HEK293 (cell line): Measurements from ENCODE around the gene PROX2.

Source experiments
- YY1 ChIP-seq: fragments of 450-650 bp; formaldehyde crosslinking; IDR thresholded peaks from 2 replicates; pipeline ENCODE4 v1.5.1; 2018; ENCODE audit warnings: missing biosample characterization, missing genetic modification characterization
- ZBTB21 ChIP-seq: fragments of 450-650 bp; formaldehyde crosslinking; IDR thresholded peaks from 2 replicates; pipeline ENCODE4 v1.5.1; 2017; ENCODE audit warnings: missing biosample characterization, missing genetic modification characterization
- ZNF174 ChIP-seq: fragments of 450-650 bp; formaldehyde crosslinking; IDR thresholded peaks from 2 replicates; pipeline ENCODE4 v1.5.0; 2017; ENCODE audit warnings: missing biosample characterization, mild to moderate bottlenecking, missing genetic modification characterization
- ZNF311 ChIP-seq: fragments of 450-650 bp; formaldehyde crosslinking; IDR thresholded peaks from 2 replicates; pipeline ENCODE4 v1.5.1; 2017; ENCODE audit warnings: missing biosample characterization, missing genetic modification characterization, borderline replicate concordance
- ZNF776 ChIP-seq: fragments of 450-650 bp; formaldehyde crosslinking; IDR thresholded peaks from 2 replicates; pipeline ENCODE4 v1.5.0; 2017; ENCODE audit warnings: missing biosample characterization, missing genetic modification characterization, borderline replicate concordance
- TF ChIP-seq, protein P1 (sequence below): fragments of 450-650 bp; formaldehyde crosslinking; IDR thresholded peaks from 2 replicates; pipeline ENCODE4 v1.5.1; 2016; ENCODE audit warnings: missing biosample characterization, missing genetic modification characterization
- TF ChIP-seq, protein P2 (sequence below): fragments of 450-650 bp; formaldehyde crosslinking; IDR thresholded peaks from 2 replicates; pipeline ENCODE4 v1.5.1; 2016; ENCODE audit warnings: missing biosample characterization, missing genetic modification characterization
- TF ChIP-seq, protein P3 (sequence below): fragments of 450-650 bp; formaldehyde crosslinking; IDR thresholded peaks from 2 replicates; pipeline ENCODE4 v1.5.1; 2016; ENCODE audit warnings: missing biosample characterization, missing genetic modification characterization
- TF ChIP-seq, protein P4 (sequence below): fragments of 450-650 bp; IDR thresholded peaks from 2 replicates; pipeline ENCODE4 v1.5.1; 2018; ENCODE audit warnings: missing biosample characterization, mild to moderate bottlenecking, missing genetic modification characterization
- TF ChIP-seq, protein P5 (sequence below): fragments of 450-650 bp; formaldehyde crosslinking; IDR thresholded peaks from 2 replicates; pipeline ENCODE4 v1.5.1; 2017; ENCODE audit warnings: missing biosample characterization, missing genetic modification characterization

DNA sequence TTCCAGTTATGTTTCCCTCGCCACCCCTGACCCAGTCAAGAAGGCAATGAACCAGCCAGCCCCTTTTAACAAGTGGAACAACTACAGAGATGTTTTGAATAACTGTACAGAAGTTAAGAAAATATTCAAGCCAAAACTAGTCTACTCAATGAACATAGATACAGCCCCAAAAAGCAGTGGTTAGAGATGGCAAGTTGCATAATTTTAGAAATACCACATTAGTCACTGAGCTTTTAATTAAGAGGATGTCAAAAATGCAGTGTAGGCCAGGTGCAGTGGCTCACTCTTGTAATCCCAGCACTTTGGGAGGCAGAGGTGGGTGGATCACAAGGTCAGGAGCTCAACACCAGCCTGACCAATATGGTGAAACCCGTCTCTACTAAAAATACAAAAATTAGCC, 27.2 kb downstream of the PROX2 start:
- no peak for TF ChIP-seq ZNF776 (tag by site-specific recombination)
- TF ChIP-seq YY1 (tag by site-specific recombination): no peak
- TF ChIP-seq, protein P1, sequence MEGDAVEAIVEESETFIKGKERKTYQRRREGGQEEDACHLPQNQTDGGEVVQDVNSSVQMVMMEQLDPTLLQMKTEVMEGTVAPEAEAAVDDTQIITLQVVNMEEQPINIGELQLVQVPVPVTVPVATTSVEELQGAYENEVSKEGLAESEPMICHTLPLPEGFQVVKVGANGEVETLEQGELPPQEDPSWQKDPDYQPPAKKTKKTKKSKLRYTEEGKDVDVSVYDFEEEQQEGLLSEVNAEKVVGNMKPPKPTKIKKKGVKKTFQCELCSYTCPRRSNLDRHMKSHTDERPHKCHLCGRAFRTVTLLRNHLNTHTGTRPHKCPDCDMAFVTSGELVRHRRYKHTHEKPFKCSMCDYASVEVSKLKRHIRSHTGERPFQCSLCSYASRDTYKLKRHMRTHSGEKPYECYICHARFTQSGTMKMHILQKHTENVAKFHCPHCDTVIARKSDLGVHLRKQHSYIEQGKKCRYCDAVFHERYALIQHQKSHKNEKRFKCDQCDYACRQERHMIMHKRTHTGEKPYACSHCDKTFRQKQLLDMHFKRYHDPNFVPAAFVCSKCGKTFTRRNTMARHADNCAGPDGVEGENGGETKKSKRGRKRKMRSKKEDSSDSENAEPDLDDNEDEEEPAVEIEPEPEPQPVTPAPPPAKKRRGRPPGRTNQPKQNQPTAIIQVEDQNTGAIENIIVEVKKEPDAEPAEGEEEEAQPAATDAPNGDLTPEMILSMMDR (tag by site-specific recombination): no peak
- TF ChIP-seq, protein P2, sequence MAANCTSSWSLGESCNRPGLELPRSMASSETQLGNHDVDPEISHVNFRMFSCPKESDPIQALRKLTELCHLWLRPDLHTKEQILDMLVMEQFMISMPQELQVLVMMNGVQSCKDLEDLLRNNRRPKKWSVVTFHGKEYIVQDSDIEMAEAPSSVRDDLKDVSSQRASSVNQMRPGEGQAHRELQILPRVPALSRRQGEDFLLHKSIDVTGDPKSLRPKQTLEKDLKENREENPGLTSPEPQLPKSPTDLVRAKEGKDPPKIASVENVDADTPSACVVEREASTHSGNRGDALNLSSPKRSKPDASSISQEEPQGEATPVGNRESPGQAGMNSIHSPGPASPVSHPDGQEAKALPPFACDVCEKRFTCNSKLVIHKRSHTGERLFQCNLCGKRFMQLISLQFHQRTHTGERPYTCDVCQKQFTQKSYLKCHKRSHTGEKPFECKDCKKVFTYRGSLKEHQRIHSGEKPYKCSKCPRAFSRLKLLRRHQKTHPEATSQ (tag by site-specific recombination): no peak
- TF ChIP-seq ZNF174 (tag by site-specific recombination): no peak
- TF ChIP-seq ZBTB21: no peak
- TF ChIP-seq, protein P3, sequence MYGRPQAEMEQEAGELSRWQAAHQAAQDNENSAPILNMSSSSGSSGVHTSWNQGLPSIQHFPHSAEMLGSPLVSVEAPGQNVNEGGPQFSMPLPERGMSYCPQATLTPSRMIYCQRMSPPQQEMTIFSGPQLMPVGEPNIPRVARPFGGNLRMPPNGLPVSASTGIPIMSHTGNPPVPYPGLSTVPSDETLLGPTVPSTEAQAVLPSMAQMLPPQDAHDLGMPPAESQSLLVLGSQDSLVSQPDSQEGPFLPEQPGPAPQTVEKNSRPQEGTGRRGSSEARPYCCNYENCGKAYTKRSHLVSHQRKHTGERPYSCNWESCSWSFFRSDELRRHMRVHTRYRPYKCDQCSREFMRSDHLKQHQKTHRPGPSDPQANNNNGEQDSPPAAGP (tag by site-specific recombination): no peak
- no peak for TF ChIP-seq ZNF311
- TF ChIP-seq, protein P4, sequence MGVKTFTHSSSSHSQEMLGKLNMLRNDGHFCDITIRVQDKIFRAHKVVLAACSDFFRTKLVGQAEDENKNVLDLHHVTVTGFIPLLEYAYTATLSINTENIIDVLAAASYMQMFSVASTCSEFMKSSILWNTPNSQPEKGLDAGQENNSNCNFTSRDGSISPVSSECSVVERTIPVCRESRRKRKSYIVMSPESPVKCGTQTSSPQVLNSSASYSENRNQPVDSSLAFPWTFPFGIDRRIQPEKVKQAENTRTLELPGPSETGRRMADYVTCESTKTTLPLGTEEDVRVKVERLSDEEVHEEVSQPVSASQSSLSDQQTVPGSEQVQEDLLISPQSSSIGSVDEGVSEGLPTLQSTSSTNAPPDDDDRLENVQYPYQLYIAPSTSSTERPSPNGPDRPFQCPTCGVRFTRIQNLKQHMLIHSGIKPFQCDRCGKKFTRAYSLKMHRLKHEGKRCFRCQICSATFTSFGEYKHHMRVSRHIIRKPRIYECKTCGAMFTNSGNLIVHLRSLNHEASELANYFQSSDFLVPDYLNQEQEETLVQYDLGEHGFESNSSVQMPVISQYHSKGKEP (tag by site-specific recombination): no peak
- TF ChIP-seq, protein P5, sequence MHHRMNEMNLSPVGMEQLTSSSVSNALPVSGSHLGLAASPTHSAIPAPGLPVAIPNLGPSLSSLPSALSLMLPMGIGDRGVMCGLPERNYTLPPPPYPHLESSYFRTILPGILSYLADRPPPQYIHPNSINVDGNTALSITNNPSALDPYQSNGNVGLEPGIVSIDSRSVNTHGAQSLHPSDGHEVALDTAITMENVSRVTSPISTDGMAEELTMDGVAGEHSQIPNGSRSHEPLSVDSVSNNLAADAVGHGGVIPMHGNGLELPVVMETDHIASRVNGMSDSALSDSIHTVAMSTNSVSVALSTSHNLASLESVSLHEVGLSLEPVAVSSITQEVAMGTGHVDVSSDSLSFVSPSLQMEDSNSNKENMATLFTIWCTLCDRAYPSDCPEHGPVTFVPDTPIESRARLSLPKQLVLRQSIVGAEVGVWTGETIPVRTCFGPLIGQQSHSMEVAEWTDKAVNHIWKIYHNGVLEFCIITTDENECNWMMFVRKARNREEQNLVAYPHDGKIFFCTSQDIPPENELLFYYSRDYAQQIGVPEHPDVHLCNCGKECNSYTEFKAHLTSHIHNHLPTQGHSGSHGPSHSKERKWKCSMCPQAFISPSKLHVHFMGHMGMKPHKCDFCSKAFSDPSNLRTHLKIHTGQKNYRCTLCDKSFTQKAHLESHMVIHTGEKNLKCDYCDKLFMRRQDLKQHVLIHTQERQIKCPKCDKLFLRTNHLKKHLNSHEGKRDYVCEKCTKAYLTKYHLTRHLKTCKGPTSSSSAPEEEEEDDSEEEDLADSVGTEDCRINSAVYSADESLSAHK (tag by site-specific recombination): no peak
